OCI-LY7 (cell line): ENCODE measurements around the gene ATP2B3. TPM values are rescaled to one million over a fixed set of nuclear protein-coding genes. Genes with fewer than 3 reads are reported as not detected.
A peak's percentile ranks its signal among the peaks of the same experiment; 100 is the strongest.

Experiments used
- BruUV-seq: library from RNA; stranded (reverse); fragments of 400-500 nt; replicated peaks from 2 replicates; lab custom pipeline; 2021; lab: Mats Ljungman, UMichigan
- CTCF ChIA-PET: fragments of 300-600 bp; sonication (Branson Sonifier 250); formaldehyde crosslinking; loops from one replicate; lab custom pipeline; 2022; ENCODE audit warnings: antibody characterized with exemption; ENCODE audit not compliant: unreplicated experiment; lab: Charles Lee
- POLR2A ChIA-PET: fragments of 300-600 bp; sonication (Branson Sonifier 250); formaldehyde crosslinking; loops from one replicate; lab custom pipeline; 2022; ENCODE audit warnings: antibody characterized with exemption; lab: Charles Lee
- DNase-seq: peaks from one replicate; pipeline ENCODE4 v3.0.0-alpha.2; 2015; ENCODE audit warnings: low spot score
- H2AFZ ChIP-seq: fragments of 200-600 bp; sonication (generic), shearing (Covaris generic); 2 replicates; pipeline ENCODE4 v1.6.1; 2014; ENCODE audit warnings: mild to moderate bottlenecking, antibody characterized with exemption, low read length, moderate library complexity
- H3K27ac ChIP-seq: fragments of 200-600 bp; sonication (generic); 2 replicates; pipeline ENCODE4 v1.5.1; 2014; ENCODE audit warnings: mixed run types, low read depth, mild to moderate bottlenecking, moderate library complexity, low read length, inconsistent platforms; ENCODE audit not compliant: poor library complexity, severe bottlenecking
- H3K36me3 ChIP-seq: fragments of 200-600 bp; sonication (generic); 2 replicates; pipeline ENCODE4 v1.6.1; 2014; ENCODE audit warnings: mild to moderate bottlenecking, antibody characterized with exemption, low read length, moderate library complexity, mixed read lengths; ENCODE audit not compliant: insufficient read depth
- H3K4me1 ChIP-seq: fragments of 200-600 bp; sonication (generic); 2 replicates; pipeline ENCODE4 v1.5.1; 2014; ENCODE audit warnings: mild to moderate bottlenecking, low read length; ENCODE audit not compliant: insufficient read depth, poor library complexity, severe bottlenecking
- H3K4me2 ChIP-seq: fragments of 200-600 bp; sonication (generic); 2 replicates; pipeline ENCODE4 v1.6.1; 2014; ENCODE audit warnings: mild to moderate bottlenecking, low read length
- H3K4me3 ChIP-seq: fragments of 200-600 bp; sonication (generic); 2 replicates; pipeline ENCODE4 v1.5.1; 2014; ENCODE audit warnings: mild to moderate bottlenecking, low read depth, low read length; ENCODE audit not compliant: poor library complexity, severe bottlenecking
- H3K79me2 ChIP-seq: fragments of 200-600 bp; sonication (generic); 2 replicates; pipeline ENCODE4 v1.6.1; 2016; ENCODE audit warnings: low read depth, mild to moderate bottlenecking, low read length, moderate library complexity, mixed read lengths; ENCODE audit not compliant: insufficient read depth
- H3K9me2 ChIP-seq: fragments of 200-600 bp; sonication (generic); 2 replicates; pipeline ENCODE4 v1.6.1; 2016; ENCODE audit warnings: mild to moderate bottlenecking, low read length, mixed read lengths; ENCODE audit not compliant: insufficient read depth
- H3K9me3 ChIP-seq: fragments of 200-600 bp; sonication (generic); 2 replicates; pipeline ENCODE4 v1.6.1; 2014; ENCODE audit warnings: mild to moderate bottlenecking, mixed run types, low read length, mixed read lengths
- H4K20me1 ChIP-seq: fragments of 200-600 bp; sonication (generic); 2 replicates; pipeline ENCODE4 v1.6.1; 2014; ENCODE audit warnings: mild to moderate bottlenecking, antibody characterized with exemption, low read length, moderate library complexity, mixed read lengths; ENCODE audit not compliant: insufficient read depth
- EZH2phosphoT487 ChIP-seq: fragments of 200-600 bp; sonication (generic); IDR thresholded peaks from 2 replicates; pipeline ENCODE4 v1.6.1; 2018; ENCODE audit warnings: low read depth, borderline replicate concordance, mild to moderate bottlenecking, mixed run types, antibody characterized with exemption, low read length, moderate library complexity, mixed read lengths
- intact Hi-C: fragments of 100-400 bp; cut with micrococcal nuclease; formaldehyde crosslinking; loops from one replicate; pipeline ENCODE4 v1.10.0; 2022; ENCODE audit not compliant: unreplicated experiment
- total RNA-seq, 2 experiments: library from RNA; depleted of rRNA in 1 of 2; stranded (reverse); fragments of >200 nt in 1 of 2; shearing (Covaris generic) in 1 of 2; gene quantifications; 2 replicates each; pipeline ENCODE4 v1.2.3, GENCODE V29; 2014 to 2022
- TF ChIP-seq, protein P1 (sequence below): fragments of 200-600 bp; sonication (generic); conservative IDR thresholded peaks from 2 replicates; pipeline ENCODE4 v1.5.1; 2014; ENCODE audit warnings: mild to moderate bottlenecking, antibody characterized with exemption, low read length, moderate library complexity, mixed read lengths

Gene ATP2B3
- total RNA-seq, 2 experiments from 2014 or later, result not detected

DNA sequence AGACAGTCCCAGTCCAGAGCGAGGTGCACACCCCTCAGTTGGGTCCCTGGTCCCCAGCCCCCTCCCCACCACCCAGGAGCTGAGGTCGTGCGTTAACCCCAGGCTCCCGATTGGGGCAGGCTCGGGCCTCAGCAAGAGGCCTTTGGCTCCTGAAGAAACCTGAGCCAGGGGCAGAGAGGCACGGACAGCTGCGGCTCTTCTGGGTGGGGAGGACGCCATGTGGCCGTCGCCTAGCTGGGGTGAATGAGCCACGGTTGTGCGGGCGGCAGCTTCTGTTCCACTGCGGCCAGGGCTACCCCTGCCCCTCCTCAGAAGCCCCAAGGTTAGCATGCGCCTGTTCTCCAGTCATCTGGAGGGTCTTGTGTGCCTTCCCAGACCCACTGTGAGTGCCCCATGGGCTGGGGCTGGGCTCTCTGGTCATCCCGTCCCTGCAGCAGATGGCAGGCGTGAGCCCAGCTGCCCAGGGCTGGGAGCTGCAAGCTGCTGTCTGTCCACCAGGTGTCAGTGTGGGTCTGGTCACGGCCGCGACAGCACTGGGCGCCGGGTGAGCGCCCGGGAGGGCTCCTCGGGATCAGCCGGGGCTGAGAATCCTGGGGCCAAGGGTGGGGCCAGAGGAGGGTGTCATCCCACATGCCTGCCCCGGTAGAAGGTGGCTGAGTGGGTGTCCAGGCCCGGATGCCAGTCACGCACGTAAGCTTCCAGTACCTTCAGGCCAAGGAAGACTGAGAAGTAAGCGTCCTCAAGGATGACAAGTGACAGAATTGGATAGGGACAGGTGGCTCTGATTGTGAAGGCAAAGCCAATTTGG, 21.9 kb downstream of the ATP2B3 start:
- Histone ChIP-seq H2AFZ (no peak overlapping the region), H3K9me3 (no peaks in the 10 kb centered on the region), H3K9me2 (no peaks in the 10 kb centered on the region), H3K36me3 (no peaks in the 10 kb centered on the region), H3K79me2 (no peaks in the 10 kb centered on the region), H4K20me1 (no peaks in the 10 kb centered on the region), H3K4me1 (no peaks in the 10 kb centered on the region), H3K4me2 (no peak overlapping the region), H3K4me3 (no peak overlapping the region), H3K27ac (no peak overlapping the region)
- peak; percentile 39 for DNase-seq
- ChIA-PET POLR2A (no interaction called here), CTCF (interaction anchor here (0.5 to 1.0 kb wide), 2 partner anchors 128 to 187 kb away, joined by 3 to 9 read pairs; no protein-coding TSS in a partner anchor)
- BruUV-seq, result no TSS peak
- TF ChIP-seq, protein P1, sequence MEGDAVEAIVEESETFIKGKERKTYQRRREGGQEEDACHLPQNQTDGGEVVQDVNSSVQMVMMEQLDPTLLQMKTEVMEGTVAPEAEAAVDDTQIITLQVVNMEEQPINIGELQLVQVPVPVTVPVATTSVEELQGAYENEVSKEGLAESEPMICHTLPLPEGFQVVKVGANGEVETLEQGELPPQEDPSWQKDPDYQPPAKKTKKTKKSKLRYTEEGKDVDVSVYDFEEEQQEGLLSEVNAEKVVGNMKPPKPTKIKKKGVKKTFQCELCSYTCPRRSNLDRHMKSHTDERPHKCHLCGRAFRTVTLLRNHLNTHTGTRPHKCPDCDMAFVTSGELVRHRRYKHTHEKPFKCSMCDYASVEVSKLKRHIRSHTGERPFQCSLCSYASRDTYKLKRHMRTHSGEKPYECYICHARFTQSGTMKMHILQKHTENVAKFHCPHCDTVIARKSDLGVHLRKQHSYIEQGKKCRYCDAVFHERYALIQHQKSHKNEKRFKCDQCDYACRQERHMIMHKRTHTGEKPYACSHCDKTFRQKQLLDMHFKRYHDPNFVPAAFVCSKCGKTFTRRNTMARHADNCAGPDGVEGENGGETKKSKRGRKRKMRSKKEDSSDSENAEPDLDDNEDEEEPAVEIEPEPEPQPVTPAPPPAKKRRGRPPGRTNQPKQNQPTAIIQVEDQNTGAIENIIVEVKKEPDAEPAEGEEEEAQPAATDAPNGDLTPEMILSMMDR, result peak; percentile 77
- TF ChIP-seq EZH2phosphoT487, result no peak
- intact Hi-C loops, result loop anchor here (1.0 kb wide), 2 partner anchors 110 to 130 kb away; no protein-coding TSS in a partner anchor

DNA sequence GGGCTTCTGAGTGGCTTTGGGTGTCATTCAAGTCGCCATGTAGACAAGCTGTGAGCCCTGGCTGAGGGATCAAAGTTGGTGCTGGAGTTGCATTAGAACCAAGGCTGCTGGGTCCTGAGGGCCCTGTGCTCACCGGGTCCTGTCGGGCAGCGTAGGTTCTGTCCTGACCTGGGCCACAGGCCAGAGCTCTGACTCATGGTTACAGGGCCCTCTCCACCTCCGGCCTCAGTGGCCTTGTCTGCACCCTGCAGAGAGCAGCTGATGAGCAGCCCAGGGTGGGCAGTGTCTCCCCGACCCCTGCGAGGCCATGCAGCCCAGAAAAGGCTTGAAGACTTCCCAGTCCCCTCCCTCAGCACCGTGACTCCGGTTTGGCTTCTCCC, 22.5 kb downstream of the ATP2B3 start:
- no peaks in the 10 kb centered on the region for H3K9me3 ChIP-seq
- BruUV-seq, result no TSS peak
- no peak overlapping the region for H3K4me2 ChIP-seq
- no peak overlapping the region for H3K27ac ChIP-seq
- H3K4me1 ChIP-seq, result no peaks in the 10 kb centered on the region
- ChIA-PET POLR2A (interaction anchor here (0.6 kb wide), 1 partner anchor 184 kb away, joined by 3 read pairs; the partner anchor contains the start of gene BCAP31), CTCF (no interaction called here)
- no peaks in the 10 kb centered on the region for H3K9me2 ChIP-seq
- no peaks in the 10 kb centered on the region for H4K20me1 ChIP-seq
- H3K79me2 ChIP-seq, result no peaks in the 10 kb centered on the region
- H2AFZ ChIP-seq, result no peak overlapping the region
- intact Hi-C loops, result loop anchor here (1.0 kb wide), 2 partner anchors 109 to 129 kb away; no protein-coding TSS in a partner anchor
- H3K36me3 ChIP-seq, result no peaks in the 10 kb centered on the region
- no peak overlapping the region for H3K4me3 ChIP-seq
- TF ChIP-seq EZH2phosphoT487, result no peak
- TF ChIP-seq, protein P1, result no peak
- DNase-seq, result no peak

DNA sequence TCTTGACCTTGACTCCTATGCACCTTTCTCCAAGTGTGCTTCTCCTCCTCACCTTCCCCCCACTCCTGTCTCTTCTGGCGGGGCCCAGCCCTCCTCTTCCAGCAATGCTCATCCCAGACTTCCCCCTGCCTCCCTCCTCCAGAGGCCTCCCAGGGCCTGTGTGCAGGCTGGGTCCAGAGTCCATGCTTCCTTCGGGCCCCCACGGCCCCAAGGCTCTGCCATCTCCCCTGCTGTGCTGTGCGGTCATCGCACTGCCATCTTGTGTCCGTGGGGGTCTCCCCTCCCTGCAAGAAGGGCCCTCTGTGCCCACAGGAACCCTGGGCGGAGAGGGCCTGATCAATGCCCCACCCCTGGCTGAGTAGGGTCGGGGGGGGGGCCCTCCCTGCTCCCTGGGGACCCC, 27.3 kb downstream of the ATP2B3 start:
- DNase-seq, result no peak
- POLR2A ChIA-PET, result no interaction called here
- intact Hi-C loops, result no loop called here
- TF ChIP-seq, protein P1, result no peak
- TF ChIP-seq EZH2phosphoT487, result no peak
- Histone ChIP-seq H4K20me1 (no peaks in the 10 kb centered on the region), H3K36me3 (no peaks in the 10 kb centered on the region), H3K9me3 (no peaks in the 10 kb centered on the region), H3K79me2 (no peaks in the 10 kb centered on the region), H2AFZ (no peak overlapping the region), H3K27ac (no peak overlapping the region), H3K4me2 (no peak overlapping the region), H3K9me2 (no peaks in the 10 kb centered on the region), H3K4me3 (no peak overlapping the region), H3K4me1 (no peaks in the 10 kb centered on the region)
- CTCF ChIA-PET, result no interaction called here
- no TSS peak for BruUV-seq
